GM23248 (cell line): ENCODE data around the gene TLL2. TPM values are rescaled to one million over a fixed set of nuclear protein-coding genes. Genes with fewer than 3 reads are reported as not detected.

Source experiments
- DNase-seq: peaks from one replicate; pipeline ENCODE4 v3.0.0-alpha.2; 2015
- H2AFZ ChIP-seq: fragments of 200-600 bp; sonication (generic); 2 replicates; pipeline ENCODE4 v1.6.1; 2016; ENCODE audit warnings: antibody characterized with exemption
- H3F3A ChIP-seq: fragments of 200-600 bp; sonication (generic); 2 replicates; pipeline ENCODE4 v1.6.1; 2016; ENCODE audit warnings: mild to moderate bottlenecking, antibody characterized with exemption, mixed run types; ENCODE audit not compliant: insufficient read depth
- H3K27ac ChIP-seq: fragments of 200-600 bp; sonication (generic); 2 replicates; pipeline ENCODE4 v1.5.1; 2016; ENCODE audit warnings: mild to moderate bottlenecking
- H3K27me3 ChIP-seq: fragments of 200-600 bp; sonication (generic); replicated peaks from 2 replicates; pipeline ENCODE4 v1.6.1; 2016; ENCODE audit warnings: mild to moderate bottlenecking; ENCODE audit not compliant: insufficient read depth
- H3K36me3 ChIP-seq: fragments of 200-600 bp; sonication (generic); 2 replicates; pipeline ENCODE4 v1.6.1; 2016; ENCODE audit warnings: low read depth, mild to moderate bottlenecking
- H3K4me1 ChIP-seq: fragments of 200-600 bp; sonication (generic); 2 replicates; pipeline ENCODE4 v1.6.1; 2016; ENCODE audit warnings: mild to moderate bottlenecking; ENCODE audit not compliant: insufficient read depth
- H3K4me2 ChIP-seq: fragments of 200-600 bp; sonication (generic); one replicate; pipeline ENCODE4 v1.6.1; 2016; ENCODE audit warnings: mild to moderate bottlenecking; ENCODE audit not compliant: unreplicated experiment
- H3K4me3 ChIP-seq: fragments of 200-600 bp; sonication (generic); 2 replicates; pipeline ENCODE4 v1.5.1; 2016; ENCODE audit warnings: mild to moderate bottlenecking
- H3K79me2 ChIP-seq: fragments of 200-600 bp; sonication (generic); 2 replicates; pipeline ENCODE4 v1.6.1; 2016; ENCODE audit warnings: mild to moderate bottlenecking; ENCODE audit not compliant: insufficient read depth
- H3K9ac ChIP-seq: fragments of 200-600 bp; sonication (generic); 2 replicates; pipeline ENCODE4 v1.6.1; 2016; ENCODE audit warnings: mild to moderate bottlenecking
- H3K9me2 ChIP-seq: fragments of 200-600 bp; sonication (generic); 2 replicates; pipeline ENCODE4 v1.6.1; 2016; ENCODE audit warnings: mixed run types, mild to moderate bottlenecking, moderate library complexity; ENCODE audit not compliant: insufficient read depth
- H3K9me3 ChIP-seq: fragments of 200-600 bp; sonication (generic); one replicate; pipeline ENCODE4 v1.6.1; 2017; ENCODE audit warnings: low read depth
- H4K20me1 ChIP-seq: fragments of 200-600 bp; sonication (generic); 2 replicates; pipeline ENCODE4 v1.6.0; 2016; ENCODE audit not compliant: insufficient read depth
- EZH2 ChIP-seq: fragments of 200-600 bp; sonication (generic); IDR thresholded peaks from 2 replicates; pipeline ENCODE4 v1.6.1; 2018; ENCODE audit warnings: antibody characterized with exemption, mild to moderate bottlenecking; ENCODE audit not compliant: insufficient read depth, poor library complexity, severe bottlenecking
- EZH2phosphoT487 ChIP-seq: fragments of 200-600 bp; sonication (generic); IDR thresholded peaks from 2 replicates; pipeline ENCODE4 v1.6.1; 2018; ENCODE audit warnings: antibody characterized with exemption, moderate library complexity, mild to moderate bottlenecking, low read depth; ENCODE audit not compliant: insufficient read depth
- WGBS, 2 experiments: methylation state at CpG; one replicate each; pipeline ENCODE4 v1.1.6; 2015 to 2017; ENCODE audit warnings: low lambda C conversion rate in 2 of 2, low coverage in 1 of 2; ENCODE audit errors: missing lambda C conversion rate in 2 of 2; 5-methylcytosine and 5-hydroxymethylcytosine counted together
- in situ Hi-C: fragments of 300-500 bp; cut with MboI; formaldehyde crosslinking; loops from 2 replicates; pipeline ENCODE4 v1.15.0; 2020
- polyA plus RNA-seq: library from polyadenylated mRNA; unstranded; fragments of >200 nt; fragmentation: Nextera tagmentation; extraction: Ambion mirVana; gene quantifications from 2 replicates; pipeline ENCODE4 v1.2.1, GENCODE V29; 2016
- total RNA-seq: library from RNA; depleted of rRNA; stranded (reverse); fragments of >200 nt; shearing (Covaris generic); gene quantifications from 2 replicates; pipeline ENCODE4 v1.2.3, GENCODE V29; 2014

TLL2 gene
- total and polyA plus RNA-seq, 2 experiments from 2014 or later: 0.43 to 0.71 TPM

DNA sequence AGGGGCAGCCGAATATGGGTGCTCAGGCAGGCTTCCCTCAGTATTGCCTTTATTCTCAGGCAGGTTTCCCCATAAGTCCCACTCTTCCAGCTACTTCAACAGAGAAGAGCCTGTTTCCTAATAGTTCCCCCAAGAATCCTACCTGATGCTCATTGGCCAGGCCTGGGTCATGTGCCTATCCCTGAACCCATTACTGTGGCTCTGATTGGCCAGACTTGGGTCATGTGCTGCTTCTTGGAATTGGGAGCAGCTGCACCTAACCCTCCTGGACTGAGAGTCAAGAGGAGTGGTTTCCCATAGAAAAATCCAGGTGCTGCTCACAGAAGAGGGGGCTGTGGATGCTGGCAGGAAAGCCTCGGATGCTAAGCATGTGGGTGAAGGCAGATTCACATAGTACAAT is 176.6 kb downstream of the TLL2 start:
- Histone ChIP-seq H3F3A (no peaks in the 10 kb centered on the region), H3K36me3 (no peaks in the 10 kb centered on the region), H3K4me2 (no peak overlapping the region), H3K79me2 (no peaks in the 10 kb centered on the region), H3K9me2 (no peaks in the 10 kb centered on the region), H3K27me3 (0 out of 2 replicates have a peak, but pooled peaks cover 14% of the 10 kb centered on the region), H3K4me3 (no peak overlapping the region), H3K9me3 (no peaks in the 10 kb centered on the region), H3K4me1 (no peaks in the 10 kb centered on the region), H3K9ac (no peak overlapping the region), H3K27ac (no peak overlapping the region), H2AFZ (no peak overlapping the region), H4K20me1 (no peaks in the 10 kb centered on the region)
- in situ Hi-C loops: no loop called here
- no peak for TF ChIP-seq EZH2
- no peak for TF ChIP-seq EZH2phosphoT487
- no peak for DNase-seq
- WGBS, 2 experiments: 39 to 55% methylated on average over 2 of the region's 2 CpGs

DNA sequence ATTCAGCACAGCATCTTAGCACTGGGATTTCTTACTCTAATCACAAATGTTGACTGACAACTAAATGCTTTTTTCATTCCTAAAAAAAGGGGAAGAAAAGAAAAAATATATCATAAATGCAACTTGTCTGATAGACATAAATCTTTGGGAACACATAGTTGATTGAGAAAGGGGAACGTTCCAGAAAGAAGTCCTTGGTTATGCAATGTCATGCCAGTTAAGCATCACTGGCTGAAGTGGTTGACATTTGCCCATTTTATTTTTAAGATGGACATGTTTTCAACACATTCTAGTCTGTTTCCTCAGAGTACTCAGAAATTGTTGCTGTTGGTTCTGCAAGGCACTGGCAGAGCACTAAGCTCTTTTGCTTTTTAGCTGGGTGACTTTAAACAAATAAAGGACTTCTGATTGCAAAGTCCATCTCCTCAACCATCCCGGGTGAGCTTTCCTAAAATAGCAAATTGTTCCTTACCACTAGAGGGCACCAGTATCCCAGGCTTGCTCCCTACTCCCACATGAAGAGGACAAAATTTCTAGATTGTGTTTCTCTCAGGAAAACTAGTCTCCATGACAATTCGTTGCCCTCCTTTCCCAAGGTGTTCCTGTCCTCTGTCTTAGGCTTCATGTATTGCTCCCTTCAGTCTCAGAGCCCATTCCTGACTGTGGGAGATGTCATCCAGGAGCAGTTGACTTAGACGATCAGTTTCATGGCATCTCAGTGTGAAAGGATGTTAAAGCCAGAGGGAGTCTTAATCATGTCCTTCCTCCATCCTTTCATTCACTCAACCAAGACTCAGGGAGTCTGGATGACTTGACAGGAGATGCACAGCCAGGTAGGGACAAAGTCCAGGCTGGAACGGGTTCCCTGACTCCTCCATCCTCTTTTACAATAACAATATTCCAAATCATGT is 178.9 kb downstream of the TLL2 start:
- Histone ChIP-seq H3K27ac (no peak overlapping the region), H3K36me3 (no peaks in the 10 kb centered on the region), H3K4me2 (no peak overlapping the region), H3K9ac (no peak overlapping the region), H3K27me3 (0 out of 2 replicates have a peak, but pooled peaks cover 14% of the 10 kb centered on the region), H3K4me1 (no peaks in the 10 kb centered on the region), H3K9me2 (no peaks in the 10 kb centered on the region), H4K20me1 (no peaks in the 10 kb centered on the region), H3K79me2 (no peaks in the 10 kb centered on the region), H3K9me3 (no peaks in the 10 kb centered on the region), H3F3A (no peaks in the 10 kb centered on the region), H3K4me3 (no peak overlapping the region), H2AFZ (no peak overlapping the region)
- DNase-seq: peak; percentile 56
- in situ Hi-C loops: no loop called here
- WGBS, 2 experiments: 15 to 17% methylated on average over 5 of the region's 5 CpGs
- no peak for TF ChIP-seq EZH2
- no peak for TF ChIP-seq EZH2phosphoT487

- H3K36me3 ChIP-seq: no peaks in the 10 kb centered on the region
- 0 out of 2 replicates have a peak, but pooled peaks cover 10% of the 10 kb centered on the region for H3K27me3 ChIP-seq
- DNase-seq: no peak
- in situ Hi-C loops: no loop called here
- no peaks in the 10 kb centered on the region for H3K4me1 ChIP-seq
- TF ChIP-seq EZH2 (no peak), EZH2phosphoT487 (no peak)
- no peak overlapping the region for H3K4me3 ChIP-seq
- H4K20me1 ChIP-seq: no peaks in the 10 kb centered on the region
- H3K27ac ChIP-seq: no peak overlapping the region
- H3K9me2 ChIP-seq: no peaks in the 10 kb centered on the region
- no peak overlapping the region for H2AFZ ChIP-seq
- H3K4me2 ChIP-seq: no peak overlapping the region
- no peaks in the 10 kb centered on the region for H3F3A ChIP-seq
- no peaks in the 10 kb centered on the region for H3K79me2 ChIP-seq
- WGBS, 2 experiments: 46 to 59% methylated on average over 1 of the region's 1 CpG
- H3K9me3 ChIP-seq: no peaks in the 10 kb centered on the region
- H3K9ac ChIP-seq: no peak overlapping the region
Measured at GRCh38 chr10:96333101-96333500, 180.6 kb downstream of the TLL2 start.

DNA sequence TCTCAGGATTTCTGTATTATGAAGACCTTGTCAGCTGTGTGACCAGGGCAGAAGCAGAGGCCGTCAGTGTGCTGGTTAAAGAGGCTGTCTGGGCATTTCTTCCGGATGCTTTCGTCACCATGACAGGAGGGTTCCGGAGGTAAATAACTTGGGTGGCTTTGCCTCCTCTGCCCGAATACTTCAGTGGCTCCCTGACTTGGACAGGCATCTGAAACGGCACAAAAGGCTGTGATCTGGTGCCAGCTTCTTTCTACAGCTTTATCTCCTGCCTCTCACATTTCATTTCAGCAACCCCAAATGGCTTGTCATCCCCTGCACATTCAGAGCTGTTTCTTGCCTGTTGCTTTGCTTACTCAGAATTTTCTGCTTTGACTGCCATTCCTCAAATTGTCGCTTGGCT is 186.3 kb downstream of the TLL2 start:
- no peak for TF ChIP-seq EZH2phosphoT487
- no peak for TF ChIP-seq EZH2
- peaks cover 12% of the 10 kb centered on the region; the same call in 1 of the 2 replicates for H3K27me3 ChIP-seq
- no peaks in the 10 kb centered on the region for H3K79me2 ChIP-seq
- no peaks in the 10 kb centered on the region for H4K20me1 ChIP-seq
- WGBS, 2 experiments: 40 to 41% methylated on average over 7 of the region's 7 CpGs
- no peak overlapping the region for H3K9ac ChIP-seq
- in situ Hi-C loops: no loop called here
- no peak overlapping the region for H3K4me3 ChIP-seq
- no peaks in the 10 kb centered on the region for H3K4me1 ChIP-seq
- no peak for DNase-seq
- H3K9me2 ChIP-seq: no peaks in the 10 kb centered on the region
- H3F3A ChIP-seq: no peaks in the 10 kb centered on the region
- no peak overlapping the region for H2AFZ ChIP-seq
- no peaks in the 10 kb centered on the region for H3K9me3 ChIP-seq
- no peak overlapping the region for H3K4me2 ChIP-seq
- H3K27ac ChIP-seq: no peak overlapping the region
- H3K36me3 ChIP-seq: no peaks in the 10 kb centered on the region
